OCI-LY7 (cell line): Measurements from ENCODE around the gene SCARB2.

ENCODE experiments used
- EZH2phosphoT487 ChIP-seq: fragments of 200-600 bp; sonication (generic); IDR thresholded peaks from 2 replicates; pipeline ENCODE4 v1.6.1; 2018; ENCODE audit warnings: low read depth, borderline replicate concordance, mild to moderate bottlenecking, mixed run types, antibody characterized with exemption, low read length, moderate library complexity, mixed read lengths
- TF ChIP-seq, protein P1 (sequence below): fragments of 200-600 bp; sonication (generic); conservative IDR thresholded peaks from 2 replicates; pipeline ENCODE4 v1.5.1; 2014; ENCODE audit warnings: mild to moderate bottlenecking, antibody characterized with exemption, low read length, moderate library complexity, mixed read lengths

DNA sequence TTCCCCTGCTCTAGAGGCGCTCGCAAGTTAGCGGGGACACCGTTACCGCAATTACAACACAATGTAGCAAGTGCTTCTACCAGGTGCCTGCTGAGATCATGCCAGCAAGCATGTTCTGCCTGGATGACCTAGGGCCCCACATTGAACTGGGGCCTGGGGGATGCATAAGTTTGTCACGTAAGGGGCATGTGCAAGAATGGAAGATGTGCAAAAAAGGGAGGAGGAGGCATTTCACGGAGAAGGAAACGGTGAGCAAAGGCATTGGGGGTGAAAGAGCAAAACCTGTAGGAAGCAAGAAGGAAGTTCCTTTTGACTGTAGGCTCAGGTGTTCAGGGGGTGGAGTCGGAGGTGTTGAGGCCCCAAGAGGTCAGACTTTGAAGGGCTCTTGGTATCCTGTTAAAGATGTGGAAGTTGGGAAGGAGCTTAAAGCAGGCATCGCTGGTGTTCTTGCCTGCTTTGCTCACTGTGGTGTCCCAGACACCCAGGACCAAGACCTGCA is 602 bp upstream of the SCARB2 start:
- TF ChIP-seq, protein P1, sequence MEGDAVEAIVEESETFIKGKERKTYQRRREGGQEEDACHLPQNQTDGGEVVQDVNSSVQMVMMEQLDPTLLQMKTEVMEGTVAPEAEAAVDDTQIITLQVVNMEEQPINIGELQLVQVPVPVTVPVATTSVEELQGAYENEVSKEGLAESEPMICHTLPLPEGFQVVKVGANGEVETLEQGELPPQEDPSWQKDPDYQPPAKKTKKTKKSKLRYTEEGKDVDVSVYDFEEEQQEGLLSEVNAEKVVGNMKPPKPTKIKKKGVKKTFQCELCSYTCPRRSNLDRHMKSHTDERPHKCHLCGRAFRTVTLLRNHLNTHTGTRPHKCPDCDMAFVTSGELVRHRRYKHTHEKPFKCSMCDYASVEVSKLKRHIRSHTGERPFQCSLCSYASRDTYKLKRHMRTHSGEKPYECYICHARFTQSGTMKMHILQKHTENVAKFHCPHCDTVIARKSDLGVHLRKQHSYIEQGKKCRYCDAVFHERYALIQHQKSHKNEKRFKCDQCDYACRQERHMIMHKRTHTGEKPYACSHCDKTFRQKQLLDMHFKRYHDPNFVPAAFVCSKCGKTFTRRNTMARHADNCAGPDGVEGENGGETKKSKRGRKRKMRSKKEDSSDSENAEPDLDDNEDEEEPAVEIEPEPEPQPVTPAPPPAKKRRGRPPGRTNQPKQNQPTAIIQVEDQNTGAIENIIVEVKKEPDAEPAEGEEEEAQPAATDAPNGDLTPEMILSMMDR: no peak
- TF ChIP-seq EZH2phosphoT487: no peak
